CD8-positive, alpha-beta memory T cell (primary cell): ENCODE measurements around the gene LONP1. TPM values are rescaled to one million over a fixed set of nuclear protein-coding genes. Genes with fewer than 3 reads are reported as not detected.

Source experiments
- CTCF ChIA-PET: fragments of 350-600 bp; sonication (Branson Sonifier 250); formaldehyde crosslinking; loops from one replicate; lab custom pipeline; 2021; ENCODE audit warnings: antibody characterized with exemption; lab: Charles Lee
- POLR2A ChIA-PET: fragments of 350-600 bp; sonication (Branson Sonifier 250); formaldehyde crosslinking; loops from one replicate; lab custom pipeline; 2021; ENCODE audit warnings: antibody characterized with exemption; lab: Charles Lee
- DNase-seq, 5 donors: peaks; one replicate each; pipeline versions ENCODE4 v3.0.0 to v3.0.0-alpha.2; 2020 to 2022; ENCODE audit warnings: mixed read lengths in 1 of 5
- H3K27ac ChIP-seq: one replicate; pipeline ENCODE4 v1.7.0; 2013; ENCODE audit warnings: low read depth, mild to moderate bottlenecking, low read length, moderate library complexity
- H3K27me3 ChIP-seq: 2 replicates; pipeline ENCODE4 v1.7.0; 2013; ENCODE audit warnings: low read length, mild to moderate bottlenecking; ENCODE audit not compliant: insufficient read depth, poor library complexity, severe bottlenecking
- H3K36me3 ChIP-seq: 2 replicates; pipeline ENCODE4 v1.7.0; 2013; ENCODE audit warnings: mild to moderate bottlenecking, low read length, moderate library complexity; ENCODE audit not compliant: insufficient read depth
- H3K4me1 ChIP-seq: 2 replicates; pipeline ENCODE4 v1.7.0; 2013; ENCODE audit warnings: mild to moderate bottlenecking, low read length, moderate library complexity; ENCODE audit not compliant: insufficient read depth
- H3K4me3 ChIP-seq: 2 replicates; pipeline ENCODE4 v1.7.0; 2013; ENCODE audit warnings: mild to moderate bottlenecking, low read length
- H3K9me3 ChIP-seq: 2 replicates; pipeline ENCODE4 v1.7.0; 2013; ENCODE audit warnings: mild to moderate bottlenecking, low read length
- H3K27ac Mint-ChIP-seq, 8 donors: one replicate each; pipeline ENCODE4 v1.8.0; 2020 to 2021; ENCODE audit warnings: mixed read lengths in 8 of 8, mild to moderate bottlenecking in 6 of 8, inconsistent platforms in 3 of 8, moderate library complexity in 3 of 8
- H3K27me3 Mint-ChIP-seq, 2 donors: one replicate each; pipeline ENCODE4 v1.8.0; 2020 to 2021; ENCODE audit warnings: mixed read lengths in 2 of 2, mild to moderate bottlenecking in 1 of 2, moderate library complexity in 1 of 2
- H3K36me3 Mint-ChIP-seq, 3 donors: one replicate each; pipeline ENCODE4 v1.8.0; 2020 to 2021; ENCODE audit warnings: mixed read lengths in 3 of 3, inconsistent platforms in 1 of 3, mild to moderate bottlenecking in 1 of 3
- H3K4me1 Mint-ChIP-seq, 3 donors: one replicate each; pipeline ENCODE4 v1.8.0; 2020 to 2021; ENCODE audit warnings: mixed read lengths in 3 of 3, inconsistent platforms in 1 of 3, mild to moderate bottlenecking in 1 of 3
- H3K4me3 Mint-ChIP-seq, 7 donors: one replicate each; pipeline ENCODE4 v1.8.0; 2020 to 2021; ENCODE audit warnings: mixed read lengths in 7 of 7, mild to moderate bottlenecking in 6 of 7, moderate library complexity in 4 of 7, inconsistent platforms in 2 of 7
- H3K9me3 Mint-ChIP-seq, 5 donors: one replicate each; pipeline ENCODE4 v1.8.0; 2020 to 2022; ENCODE audit warnings: mixed read lengths in 5 of 5, mild to moderate bottlenecking in 3 of 5, moderate library complexity in 2 of 5, inconsistent platforms in 1 of 5
- polyA plus RNA-seq: library from polyadenylated mRNA; unstranded; fragments of 300-500 nt; fragmentation: Illumina TruSeq; gene quantifications from one replicate; pipeline ENCODE4 v1.2.3, GENCODE V29; 2021
- total RNA-seq, 2 experiments: library from RNA; stranded (reverse); gene quantifications; one replicate each; pipeline ENCODE4 v1.2.3, GENCODE V29; 2021

The LONP1 gene
- total and polyA plus RNA-seq, 3 experiments from 2014 or later: 36.0 to 204 (median 179) TPM

DNA sequence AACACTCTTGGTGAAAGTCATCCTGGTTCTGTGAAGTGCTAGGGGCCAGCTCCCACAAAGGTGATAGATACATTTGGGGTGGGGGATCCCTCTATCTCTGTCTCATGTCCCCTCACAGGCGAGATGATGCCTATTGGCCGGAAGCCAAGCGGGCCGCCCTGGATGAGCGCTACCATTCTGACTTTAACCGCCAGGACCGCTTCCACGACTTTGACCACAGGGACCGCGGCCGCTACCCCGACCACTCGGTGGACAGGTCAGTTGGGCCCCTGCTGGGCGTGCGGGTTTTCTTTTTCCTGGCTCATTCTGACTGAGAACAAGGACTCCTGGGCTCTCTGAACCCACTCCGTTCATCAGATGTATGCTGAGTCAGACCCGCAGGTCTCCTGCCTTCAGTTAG, 56.0 kb downstream of the LONP1 start:
- Mint-ChIP-seq H3K27ac (no peak overlapping the region), H3K4me1 (no peaks in the 10 kb centered on the region), H3K9me3 (no peaks in the 10 kb centered on the region), H3K4me3 (no peak overlapping the region), H3K27me3 (peaks cover 0 to 4% of the 10 kb centered on the region in 2 donors), H3K36me3 (peaks cover 0 to 92% (median 16%) of the 10 kb centered on the region in 3 donors)
- H3K4me3 ChIP-seq: no peak overlapping the region
- no peaks in the 10 kb centered on the region for H3K4me1 ChIP-seq
- CTCF ChIA-PET: no interaction called here
- H3K9me3 ChIP-seq: no peaks in the 10 kb centered on the region
- peaks cover 74% of the 10 kb centered on the region for H3K36me3 ChIP-seq
- H3K27me3 ChIP-seq: no peaks in the 10 kb centered on the region
- no peak overlapping the region for H3K27ac ChIP-seq
- no peak for DNase-seq
- POLR2A ChIA-PET: no interaction called here

DNA sequence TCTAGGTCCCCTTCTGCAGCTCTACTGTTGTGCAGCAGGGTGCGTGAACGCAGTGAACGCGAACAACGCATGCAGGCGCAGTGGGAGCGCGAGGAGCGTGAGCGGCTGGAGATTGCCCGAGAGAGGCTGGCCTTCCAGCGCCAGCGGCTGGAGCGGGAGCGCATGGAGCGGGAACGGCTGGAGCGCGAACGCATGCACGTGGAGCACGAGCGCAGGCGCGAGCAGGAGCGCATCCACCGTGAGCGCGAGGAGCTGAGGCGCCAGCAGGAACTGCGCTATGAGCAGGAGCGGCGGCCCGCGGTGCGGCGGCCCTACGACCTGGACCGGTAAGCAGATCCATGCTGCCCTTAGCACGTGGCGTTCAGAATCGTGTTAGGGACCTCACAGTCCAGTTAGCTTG, 58.5 kb downstream of the LONP1 start:
- H3K4me3 Mint-ChIP-seq: no peak overlapping the region
- H3K27me3 Mint-ChIP-seq: peaks cover 0 to 1% of the 10 kb centered on the region in 2 donors
- H3K4me1 Mint-ChIP-seq: no peaks in the 10 kb centered on the region
- no peak overlapping the region for H3K4me3 ChIP-seq
- no peak overlapping the region for H3K27ac ChIP-seq
- no peak for DNase-seq
- H3K27me3 ChIP-seq: no peaks in the 10 kb centered on the region
- ChIA-PET CTCF (interaction anchor here (0.6 to 0.7 kb wide), 2 partner anchors 53 to 280 kb away, joined by 3 read pairs; no protein-coding TSS in a partner anchor), POLR2A (no interaction called here)
- peaks cover 69% of the 10 kb centered on the region for H3K36me3 ChIP-seq
- H3K9me3 Mint-ChIP-seq: no peaks in the 10 kb centered on the region
- H3K36me3 Mint-ChIP-seq: peaks cover 0 to 88% (median 17%) of the 10 kb centered on the region in 3 donors
- no peaks in the 10 kb centered on the region for H3K4me1 ChIP-seq
- H3K9me3 ChIP-seq: no peaks in the 10 kb centered on the region
- peak overlapping the region in 1 of 8 donors; percentile 69 for H3K27ac Mint-ChIP-seq

DNA sequence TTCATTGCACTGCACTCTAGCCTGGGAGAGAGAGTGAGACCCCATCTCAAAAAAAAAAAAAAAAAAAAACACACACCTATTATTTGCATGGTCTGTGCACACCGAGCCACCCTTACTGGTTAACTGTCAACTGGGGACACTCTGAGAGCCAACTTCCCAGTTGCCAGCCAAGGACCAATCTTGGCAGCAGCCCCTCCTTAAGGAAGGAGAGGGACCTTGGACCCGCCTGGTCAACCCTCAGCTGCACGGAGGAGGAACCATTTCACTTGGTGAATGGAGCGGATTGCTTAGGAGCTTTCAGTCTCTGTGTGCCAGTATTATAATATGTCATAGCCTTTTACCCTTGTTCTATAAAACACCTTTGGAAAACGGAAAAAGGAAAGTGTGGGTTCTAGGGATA, 64.5 kb downstream of the LONP1 start:
- H3K9me3 Mint-ChIP-seq: no peaks in the 10 kb centered on the region
- POLR2A ChIA-PET: no interaction called here
- no peak overlapping the region for H3K4me3 ChIP-seq
- DNase-seq: no peak
- H3K36me3 Mint-ChIP-seq: peaks cover 0 to 92% (median 21%) of the 10 kb centered on the region in 3 donors
- no peaks in the 10 kb centered on the region for H3K9me3 ChIP-seq
- H3K4me3 Mint-ChIP-seq: no peak overlapping the region
- no peaks in the 10 kb centered on the region for H3K27me3 ChIP-seq
- H3K4me1 Mint-ChIP-seq: no peaks in the 10 kb centered on the region
- no peaks in the 10 kb centered on the region for H3K4me1 ChIP-seq
- H3K27ac ChIP-seq: no peak overlapping the region
- peak overlapping the region in 2 of 8 donors; percentile 6 to 54 for H3K27ac Mint-ChIP-seq
- peaks cover 63% of the 10 kb centered on the region for H3K36me3 ChIP-seq
- H3K27me3 Mint-ChIP-seq: no peaks in the 10 kb centered on the region
- CTCF ChIA-PET: no interaction called here

DNA sequence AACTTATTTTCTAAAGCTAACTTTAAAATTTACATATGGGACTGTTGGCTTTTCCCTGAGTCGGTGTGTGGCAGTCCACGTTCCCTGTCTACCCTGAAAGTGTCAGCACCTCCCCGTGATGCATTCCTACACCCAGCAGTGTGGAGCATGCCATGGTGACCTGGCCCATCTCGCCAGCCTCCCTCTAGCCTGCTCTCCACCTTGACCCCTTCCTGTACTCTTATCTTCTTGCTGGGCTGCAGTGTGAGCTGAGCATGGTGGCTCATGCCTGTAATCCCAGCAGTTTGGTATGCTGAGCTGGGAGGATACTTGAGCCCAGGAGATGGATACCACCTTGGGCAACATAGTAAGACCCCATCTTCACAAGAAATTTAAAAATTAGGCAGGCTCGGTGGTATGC, 65.0 kb downstream of the LONP1 start:
- H3K27ac Mint-ChIP-seq: no peak overlapping the region
- POLR2A ChIA-PET: no interaction called here

DNA sequence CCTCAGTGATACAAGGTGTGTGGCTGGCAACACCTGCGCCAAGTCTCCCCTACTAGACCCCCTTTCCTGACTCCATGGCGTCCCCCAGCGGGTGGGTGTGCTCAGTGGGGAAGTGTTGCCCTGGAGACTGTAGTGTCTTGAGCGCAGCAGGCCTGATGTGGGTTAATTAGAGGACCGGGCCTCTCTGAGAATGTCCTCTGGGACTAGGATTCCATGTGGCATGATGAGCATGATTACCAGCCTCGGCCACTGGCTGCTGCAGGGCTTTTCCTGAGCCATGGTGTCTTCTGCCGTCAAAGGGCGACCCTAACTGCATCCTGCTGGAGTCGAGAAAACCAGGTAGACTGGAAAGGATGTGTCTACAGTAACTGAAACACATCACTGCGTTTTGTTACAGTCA, 67.7 kb downstream of the LONP1 start:
- H3K9me3 Mint-ChIP-seq: no peaks in the 10 kb centered on the region
- H3K4me1 Mint-ChIP-seq: peaks cover 0 to 2% (median under 1%) of the 10 kb centered on the region in 3 donors
- no peak overlapping the region for H3K4me3 Mint-ChIP-seq
- H3K4me3 ChIP-seq: no peak overlapping the region
- no peaks in the 10 kb centered on the region for H3K27me3 ChIP-seq
- H3K36me3 Mint-ChIP-seq: peaks cover 0 to 90% (median 34%) of the 10 kb centered on the region in 3 donors
- no peaks in the 10 kb centered on the region for H3K4me1 ChIP-seq
- H3K27me3 Mint-ChIP-seq: peaks cover 0 to under 1% of the 10 kb centered on the region in 2 donors
- H3K27ac ChIP-seq: no peak overlapping the region
- H3K27ac Mint-ChIP-seq: no peak overlapping the region
- no peaks in the 10 kb centered on the region for H3K9me3 ChIP-seq
- DNase-seq: no peak
- CTCF ChIA-PET: no interaction called here
- H3K36me3 ChIP-seq: peaks cover 68% of the 10 kb centered on the region
- POLR2A ChIA-PET: no interaction called here

More for the DNA sequence above, 65.0 kb downstream of the LONP1 start:
- Histone ChIP-seq H3K27me3 (no peaks in the 10 kb centered on the region), H3K36me3 (peaks cover 61% of the 10 kb centered on the region), H3K4me3 (no peak overlapping the region), H3K4me1 (no peaks in the 10 kb centered on the region), H3K27ac (no peak overlapping the region), H3K9me3 (no peaks in the 10 kb centered on the region)
- DNase-seq: no peak
- Mint-ChIP-seq H3K4me1 (no peaks in the 10 kb centered on the region), H3K4me3 (no peak overlapping the region), H3K27me3 (no peaks in the 10 kb centered on the region), H3K9me3 (no peaks in the 10 kb centered on the region), H3K36me3 (peaks cover 0 to 92% (median 23%) of the 10 kb centered on the region in 3 donors)
- CTCF ChIA-PET: no interaction called here

DNA sequence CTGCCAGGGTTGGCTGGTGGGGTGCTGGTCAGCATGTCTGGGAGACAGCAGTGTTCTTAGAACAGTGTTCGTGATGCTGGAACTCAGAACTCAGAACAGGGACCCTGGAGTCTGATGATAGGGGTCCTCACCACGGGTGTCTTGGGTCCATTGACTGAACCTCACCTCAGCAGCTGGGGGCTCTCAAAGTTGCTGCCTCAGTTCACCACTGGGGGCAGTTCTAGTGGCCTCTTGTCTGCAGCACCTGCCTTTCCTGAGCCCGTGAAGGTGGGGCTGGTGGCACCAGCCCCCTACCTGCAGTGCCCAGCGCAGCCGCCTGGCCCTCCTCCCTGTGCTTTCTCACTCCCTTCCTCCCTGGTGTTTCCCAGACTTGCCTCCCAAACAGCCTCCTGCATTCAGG, 68.6 kb downstream of the LONP1 start:
- Histone ChIP-seq H3K27me3 (no peaks in the 10 kb centered on the region), H3K36me3 (peaks cover 72% of the 10 kb centered on the region), H3K9me3 (no peaks in the 10 kb centered on the region), H3K4me1 (no peaks in the 10 kb centered on the region), H3K27ac (no peak overlapping the region), H3K4me3 (no peak overlapping the region)
- Mint-ChIP-seq H3K4me1 (peaks cover 4 to 6% (median 5%) of the 10 kb centered on the region in 3 donors), H3K36me3 (peaks cover 0 to 91% (median 39%) of the 10 kb centered on the region in 3 donors), H3K27ac (no peak overlapping the region), H3K9me3 (no peaks in the 10 kb centered on the region), H3K4me3 (no peak overlapping the region), H3K27me3 (peaks cover 0 to 2% of the 10 kb centered on the region in 2 donors)
- POLR2A ChIA-PET: no interaction called here
- CTCF ChIA-PET: no interaction called here
- DNase-seq: no peak

DNA sequence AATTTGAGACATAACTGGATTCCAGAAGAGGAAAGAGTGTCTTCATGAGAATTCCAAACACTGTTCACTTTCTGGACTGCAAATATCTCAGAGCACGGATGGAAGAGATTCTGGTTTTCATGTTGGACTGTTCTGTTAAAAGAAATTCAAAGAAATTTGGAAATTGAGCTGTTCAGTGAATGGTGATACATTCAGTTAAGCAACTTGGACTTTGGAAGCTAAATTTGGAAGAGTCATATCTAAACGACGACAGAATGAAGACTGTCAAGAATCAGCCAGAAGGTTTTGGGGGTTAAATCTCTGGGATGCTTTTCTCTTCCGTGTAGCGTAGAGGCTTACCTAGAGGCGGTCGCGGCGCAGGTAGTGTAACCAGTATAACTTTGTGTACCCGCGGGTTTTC, 71.5 kb downstream of the LONP1 start:
- H3K9me3 ChIP-seq: no peaks in the 10 kb centered on the region
- Mint-ChIP-seq H3K36me3 (peaks cover 4 to 93% (median 38%) of the 10 kb centered on the region in 3 donors), H3K27me3 (peaks cover 0 to 2% of the 10 kb centered on the region in 2 donors), H3K27ac (peak overlapping the region in 1 of 8 donors; percentile 58), H3K4me1 (peaks cover 23 to 28% (median 24%) of the 10 kb centered on the region in 3 donors), H3K4me3 (no peak overlapping the region), H3K9me3 (no peaks in the 10 kb centered on the region)
- no peaks in the 10 kb centered on the region for H3K27me3 ChIP-seq
- H3K4me3 ChIP-seq: no peak overlapping the region
- peaks cover 73% of the 10 kb centered on the region for H3K36me3 ChIP-seq
- DNase-seq: no peak
- CTCF ChIA-PET: no interaction called here
- H3K27ac ChIP-seq: no peak overlapping the region
- POLR2A ChIA-PET: no interaction called here
- H3K4me1 ChIP-seq: no peaks in the 10 kb centered on the region

DNA sequence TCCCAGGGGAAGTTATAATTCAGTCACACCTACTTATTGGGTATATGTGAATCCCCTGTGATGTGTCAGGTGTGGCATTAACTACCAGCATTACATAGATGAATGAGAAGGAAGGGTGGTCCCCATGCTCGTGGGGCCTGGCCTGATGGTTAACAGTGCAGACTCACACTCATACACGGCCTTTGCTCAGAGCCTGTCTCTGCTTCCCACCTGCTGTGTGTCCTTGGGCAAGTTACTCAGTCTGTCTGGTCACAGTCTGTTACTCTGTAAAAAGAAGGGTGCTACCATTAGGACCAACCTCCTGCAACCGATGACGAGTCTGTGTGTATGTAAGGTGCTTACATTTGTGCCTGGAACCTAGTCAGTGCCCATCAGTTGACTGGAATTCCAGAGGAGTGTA, 73.2 kb downstream of the LONP1 start:
- H3K27ac ChIP-seq: no peak overlapping the region
- Mint-ChIP-seq H3K27ac (peak overlapping the region in 3 of 8 donors; percentile 6 to 77 (median 61)), H3K27me3 (peaks cover 0 to 2% of the 10 kb centered on the region in 2 donors), H3K9me3 (no peaks in the 10 kb centered on the region), H3K4me3 (no peak overlapping the region), H3K4me1 (peaks cover 30 to 43% (median 32%) of the 10 kb centered on the region in 3 donors), H3K36me3 (peaks cover 4 to 92% (median 32%) of the 10 kb centered on the region in 3 donors)
- peaks cover 78% of the 10 kb centered on the region for H3K36me3 ChIP-seq
- H3K27me3 ChIP-seq: no peaks in the 10 kb centered on the region
- POLR2A ChIA-PET: no interaction called here
- no peak for DNase-seq
- CTCF ChIA-PET: no interaction called here
- H3K4me1 ChIP-seq: no peaks in the 10 kb centered on the region
- H3K9me3 ChIP-seq: no peaks in the 10 kb centered on the region
- H3K4me3 ChIP-seq: no peak overlapping the region
